ENCODE data around the gene KIF5C.

Gene KIF5C

GRCh38 chr2:148926981-148927401 is 52.0 kb downstream of the KIF5C start:
- Mint-ChIP-seq H3K36me3 (ENCODE audit: low read depth) (no peaks in the 10 kb centered on the region), H3K27me3 (no peaks in the 10 kb centered on the region), H3K9me3 (no peaks in the 10 kb centered on the region), H3K4me3 (peak overlapping the region; percentile 73), H3K4me1 (ENCODE audit: low read depth) (peaks cover 13% of the 10 kb centered on the region), H3K27ac (peak overlapping the region; percentile 43)

- H3K27me3 Mint-ChIP-seq = no peaks in the 10 kb centered on the region
- H3K27ac Mint-ChIP-seq = no peak overlapping the region
- H3K36me3 Mint-ChIP-seq (ENCODE audit: low read depth) = no peaks in the 10 kb centered on the region
- no peak overlapping the region for H3K4me3 Mint-ChIP-seq
- H3K9me3 Mint-ChIP-seq = no peaks in the 10 kb centered on the region
- H3K4me1 Mint-ChIP-seq (ENCODE audit: low read depth) = peaks cover 13% of the 10 kb centered on the region
These were observed 53.4 kb downstream of the KIF5C start for GRCh38 chr2:148928395-148928794.

- H3K27me3 Mint-ChIP-seq = no peaks in the 10 kb centered on the region
- H3K27ac Mint-ChIP-seq = no peak overlapping the region
- H3K4me1 Mint-ChIP-seq (ENCODE audit: low read depth) = peaks cover 13% of the 10 kb centered on the region
- H3K9me3 Mint-ChIP-seq = no peaks in the 10 kb centered on the region
- H3K36me3 Mint-ChIP-seq (ENCODE audit: low read depth) = no peaks in the 10 kb centered on the region
- H3K4me3 Mint-ChIP-seq = no peak overlapping the region
These were observed 55.2 kb downstream of the KIF5C start for GRCh38 chr2:148930046-148930775.

- Mint-ChIP-seq H3K27me3 (no peaks in the 10 kb centered on the region), H3K27ac (no peak overlapping the region), H3K4me1 (ENCODE audit: low read depth) (peaks cover under 1% of the 10 kb centered on the region), H3K36me3 (ENCODE audit: low read depth) (no peaks in the 10 kb centered on the region), H3K9me3 (no peaks in the 10 kb centered on the region), H3K4me3 (no peak overlapping the region)
These were observed 57.5 kb downstream of the KIF5C start for GRCh38 chr2:148932536-148932935.

- H3K4me1 Mint-ChIP-seq (ENCODE audit: low read depth) = no peaks in the 10 kb centered on the region
- H3K4me3 Mint-ChIP-seq = no peak overlapping the region
- H3K36me3 Mint-ChIP-seq (ENCODE audit: low read depth) = no peaks in the 10 kb centered on the region
- H3K27ac Mint-ChIP-seq = no peak overlapping the region
- no peaks in the 10 kb centered on the region for H3K9me3 Mint-ChIP-seq
- no peaks in the 10 kb centered on the region for H3K27me3 Mint-ChIP-seq
These were observed 58.4 kb downstream of the KIF5C start for GRCh38 chr2:148933456-148933855.

GRCh38 chr2:148935791-148936190 is 60.8 kb downstream of the KIF5C start:
- H3K4me3 Mint-ChIP-seq = no peak overlapping the region
- H3K9me3 Mint-ChIP-seq = no peaks in the 10 kb centered on the region
- H3K4me1 Mint-ChIP-seq (ENCODE audit: low read depth) = no peaks in the 10 kb centered on the region
- no peaks in the 10 kb centered on the region for H3K36me3 Mint-ChIP-seq (ENCODE audit: low read depth)
- no peaks in the 10 kb centered on the region for H3K27me3 Mint-ChIP-seq
- H3K27ac Mint-ChIP-seq = no peak overlapping the region

- Mint-ChIP-seq H3K27me3 (no peaks in the 10 kb centered on the region), H3K36me3 (ENCODE audit: low read depth) (no peaks in the 10 kb centered on the region), H3K4me3 (no peak overlapping the region), H3K9me3 (no peaks in the 10 kb centered on the region), H3K4me1 (ENCODE audit: low read depth) (no peaks in the 10 kb centered on the region), H3K27ac (no peak overlapping the region)
These were observed 61.9 kb downstream of the KIF5C start for GRCh38 chr2:148936857-148937450.

- H3K36me3 Mint-ChIP-seq (ENCODE audit: low read depth) = no peaks in the 10 kb centered on the region
- H3K9me3 Mint-ChIP-seq = no peaks in the 10 kb centered on the region
- no peaks in the 10 kb centered on the region for H3K4me1 Mint-ChIP-seq (ENCODE audit: low read depth)
- H3K4me3 Mint-ChIP-seq = no peak overlapping the region
- H3K27ac Mint-ChIP-seq = no peak overlapping the region
- no peaks in the 10 kb centered on the region for H3K27me3 Mint-ChIP-seq
These were observed 64.2 kb downstream of the KIF5C start for GRCh38 chr2:148939271-148939670.

GRCh38 chr2:148943097-148943496 is 68.1 kb downstream of the KIF5C start:
- Mint-ChIP-seq H3K4me3 (no peak overlapping the region), H3K4me1 (ENCODE audit: low read depth) (no peaks in the 10 kb centered on the region), H3K36me3 (ENCODE audit: low read depth) (no peaks in the 10 kb centered on the region), H3K9me3 (no peaks in the 10 kb centered on the region), H3K27ac (no peak overlapping the region), H3K27me3 (no peaks in the 10 kb centered on the region)

- Mint-ChIP-seq H3K27ac (no peak overlapping the region), H3K4me1 (ENCODE audit: low read depth) (no peaks in the 10 kb centered on the region), H3K9me3 (no peaks in the 10 kb centered on the region), H3K36me3 (ENCODE audit: low read depth) (peaks cover under 1% of the 10 kb centered on the region), H3K27me3 (peaks cover under 1% of the 10 kb centered on the region), H3K4me3 (no peak overlapping the region)
These were observed 69.5 kb downstream of the KIF5C start for GRCh38 chr2:148944536-148944935.

GRCh38 chr2:148947299-148947698 is 72.3 kb downstream of the KIF5C start:
- Mint-ChIP-seq H3K4me1 (ENCODE audit: low read depth) (no peaks in the 10 kb centered on the region), H3K36me3 (ENCODE audit: low read depth) (peaks cover 7% of the 10 kb centered on the region), H3K9me3 (no peaks in the 10 kb centered on the region), H3K27ac (no peak overlapping the region), H3K27me3 (peaks cover 3% of the 10 kb centered on the region), H3K4me3 (no peak overlapping the region)

- Mint-ChIP-seq H3K36me3 (ENCODE audit: low read depth) (peaks cover 11% of the 10 kb centered on the region), H3K9me3 (no peaks in the 10 kb centered on the region), H3K4me1 (ENCODE audit: low read depth) (no peaks in the 10 kb centered on the region), H3K27me3 (peaks cover 3% of the 10 kb centered on the region), H3K4me3 (no peak overlapping the region), H3K27ac (no peak overlapping the region)
These were observed 73.8 kb downstream of the KIF5C start for GRCh38 chr2:148948868-148949267.

GRCh38 chr2:148949348-148949747 is 74.3 kb downstream of the KIF5C start:
- no peaks in the 10 kb centered on the region for H3K9me3 Mint-ChIP-seq

GRCh38 chr2:148952621-148953020 is 77.6 kb downstream of the KIF5C start:
- Mint-ChIP-seq H3K9me3 (no peaks in the 10 kb centered on the region), H3K27ac (no peak overlapping the region), H3K36me3 (ENCODE audit: low read depth) (peaks cover 11% of the 10 kb centered on the region), H3K4me3 (no peak overlapping the region), H3K27me3 (peaks cover 3% of the 10 kb centered on the region), H3K4me1 (ENCODE audit: low read depth) (peaks cover 5% of the 10 kb centered on the region)

More at GRCh38 chr2:148949348-148949747, 74.3 kb downstream of the KIF5C start:
- no peaks in the 10 kb centered on the region for H3K4me1 Mint-ChIP-seq (ENCODE audit: low read depth)
- H3K27me3 Mint-ChIP-seq = peaks cover 3% of the 10 kb centered on the region
- no peak overlapping the region for H3K27ac Mint-ChIP-seq
- H3K36me3 Mint-ChIP-seq (ENCODE audit: low read depth) = peaks cover 11% of the 10 kb centered on the region
- H3K4me3 Mint-ChIP-seq = no peak overlapping the region

GRCh38 chr2:148953426-148953825 is 78.4 kb downstream of the KIF5C start:
- Mint-ChIP-seq H3K9me3 (no peaks in the 10 kb centered on the region), H3K36me3 (ENCODE audit: low read depth) (peaks cover 11% of the 10 kb centered on the region), H3K4me1 (ENCODE audit: low read depth) (peaks cover 5% of the 10 kb centered on the region), H3K4me3 (no peak overlapping the region), H3K27me3 (peaks cover 3% of the 10 kb centered on the region), H3K27ac (no peak overlapping the region)

GRCh38 chr2:148954536-148954935 is 79.5 kb downstream of the KIF5C start:
- Mint-ChIP-seq H3K27ac (no peak overlapping the region), H3K4me1 (ENCODE audit: low read depth) (peaks cover 5% of the 10 kb centered on the region), H3K4me3 (no peak overlapping the region), H3K9me3 (no peaks in the 10 kb centered on the region), H3K36me3 (ENCODE audit: low read depth) (peaks cover 10% of the 10 kb centered on the region), H3K27me3 (peaks cover 3% of the 10 kb centered on the region)

All from stimulated activated naive CD8-positive, alpha-beta T cell treated with anti-CD3 and anti-CD28 coated beads, Interleukin-15, Interleukin-2, amounts not matched to agents 100 ng/mL and 50 ng/mL, for 24 hours (primary cell).